Ovary (tissue), 3 donors: ENCODE results near the gene SGMS1.

ENCODE experiments used
- EP300 ChIP-seq: sonication (generic); formaldehyde crosslinking; IDR thresholded peaks from one replicate; pipeline ENCODE4 v1.6.1; 2017; ENCODE audit warnings: antibody characterized with exemption
- POLR2A ChIP-seq: fragments of 450-650 bp; IDR thresholded peaks from one replicate; pipeline ENCODE4 v1.6.1; 2017; ENCODE audit warnings: antibody characterized with exemption, mild to moderate bottlenecking, moderate library complexity
- TF ChIP-seq, protein P1 (sequence below), 3 donors: fragments of 450-650 bp in 2 of 3; fragments of 200-600 bp in 1 of 3; IDR thresholded peaks; one replicate each; pipeline versions ENCODE4 v1.5.1 to v1.8.0; 2016 to 2022; ENCODE audit warnings: antibody characterized with exemption in 3 of 3, mild to moderate bottlenecking in 1 of 3
- donor health status: DM: no; HTN: no; CAD: no.

GRCh38 chr10:50575477-50576244 is 48.1 kb downstream of the SGMS1 start:
- TF ChIP-seq, protein P1, sequence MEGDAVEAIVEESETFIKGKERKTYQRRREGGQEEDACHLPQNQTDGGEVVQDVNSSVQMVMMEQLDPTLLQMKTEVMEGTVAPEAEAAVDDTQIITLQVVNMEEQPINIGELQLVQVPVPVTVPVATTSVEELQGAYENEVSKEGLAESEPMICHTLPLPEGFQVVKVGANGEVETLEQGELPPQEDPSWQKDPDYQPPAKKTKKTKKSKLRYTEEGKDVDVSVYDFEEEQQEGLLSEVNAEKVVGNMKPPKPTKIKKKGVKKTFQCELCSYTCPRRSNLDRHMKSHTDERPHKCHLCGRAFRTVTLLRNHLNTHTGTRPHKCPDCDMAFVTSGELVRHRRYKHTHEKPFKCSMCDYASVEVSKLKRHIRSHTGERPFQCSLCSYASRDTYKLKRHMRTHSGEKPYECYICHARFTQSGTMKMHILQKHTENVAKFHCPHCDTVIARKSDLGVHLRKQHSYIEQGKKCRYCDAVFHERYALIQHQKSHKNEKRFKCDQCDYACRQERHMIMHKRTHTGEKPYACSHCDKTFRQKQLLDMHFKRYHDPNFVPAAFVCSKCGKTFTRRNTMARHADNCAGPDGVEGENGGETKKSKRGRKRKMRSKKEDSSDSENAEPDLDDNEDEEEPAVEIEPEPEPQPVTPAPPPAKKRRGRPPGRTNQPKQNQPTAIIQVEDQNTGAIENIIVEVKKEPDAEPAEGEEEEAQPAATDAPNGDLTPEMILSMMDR (IDR thresholded peaks at IDR 0.05): no peak
- TF ChIP-seq POLR2A (no peak), EP300 (no peak)
